Lung (tissue), 12 donors: ENCODE measurements around the gene GAR1. TPM values are rescaled to one million over a fixed set of nuclear protein-coding genes. Genes with fewer than 3 reads are reported as not detected.
"Not testable (repeated sequence)": the region's sequence is repeated elsewhere in the genome, so short reads cannot be mapped to it uniquely, and the experiment has no call there.

Source experiments
- ATAC-seq: fragments of 200-7000 bp; cut with Tn5 transposase; one replicate; pipeline ENCODE4 v1.9.1; 2020; ENCODE audit warnings: moderate number of reproducible peaks; ENCODE audit not compliant: insufficient read depth, low FRiP score
- DNase-seq, 3 donors: peaks; one replicate each; pipeline ENCODE4 v3.0.0-alpha.2; 2013 to 2017
- H3K27ac ChIP-seq, 2 donors: one replicate each; pipeline ENCODE4 v1.5.1; 2013; ENCODE audit warnings: mild to moderate bottlenecking in 2 of 2, moderate library complexity in 2 of 2, control low read depth in 1 of 2, inconsistent platforms in 1 of 2, low read depth in 1 of 2, low read length in 1 of 2
- H3K27me3 ChIP-seq, 3 donors: one replicate each; pipeline ENCODE4 v1.5.1; 2013; ENCODE audit warnings: low read length in 2 of 3; ENCODE audit not compliant: control insufficient read depth in 3 of 3, insufficient read depth in 3 of 3
- H3K36me3 ChIP-seq, 4 donors: one replicate each; pipeline ENCODE4 v1.5.1; 2013; ENCODE audit warnings: low read length in 4 of 4, mild to moderate bottlenecking in 1 of 4, moderate library complexity in 1 of 4; ENCODE audit not compliant: control insufficient read depth in 4 of 4, insufficient read depth in 4 of 4
- H3K4me1 ChIP-seq, 5 donors: one replicate each; pipeline ENCODE4 v1.5.1; 2013; ENCODE audit warnings: low read length in 5 of 5, mild to moderate bottlenecking in 2 of 5, moderate library complexity in 1 of 5; ENCODE audit not compliant: control insufficient read depth in 5 of 5, insufficient read depth in 5 of 5
- H3K4me3 ChIP-seq: one replicate; pipeline ENCODE4 v1.5.1; 2013; ENCODE audit warnings: mild to moderate bottlenecking, control low read depth, moderate library complexity
- H3K9ac ChIP-seq, 2 donors: one replicate each; pipeline ENCODE4 v1.5.1; 2013; ENCODE audit warnings: low read length in 2 of 2, control low read depth in 1 of 2; ENCODE audit not compliant: insufficient read depth in 1 of 2
- H3K9me3 ChIP-seq, 4 donors: one replicate each; pipeline ENCODE4 v1.5.1; 2013; ENCODE audit warnings: low read length in 3 of 4, mild to moderate bottlenecking in 1 of 4, moderate library complexity in 1 of 4; ENCODE audit not compliant: control insufficient read depth in 4 of 4, insufficient read depth in 3 of 4
- WGBS, 2 donors: extraction: QIAGEN DNeasy Blood & Tissue Kit; methylation state at CpG; one replicate each; pipeline ENCODE4 v1.1.7; 2013; 5-methylcytosine and 5-hydroxymethylcytosine counted together
- polyA plus RNA-seq, 2 donors: library from polyadenylated mRNA; stranded (reverse); fragments of 200-250 nt; gene quantifications; one replicate each; pipeline ENCODE4 v1.2.1, GENCODE V29; 2013
- total RNA-seq, 2 donors: library from RNA; depleted of rRNA in 1 of 2; stranded (reverse); fragments of >200 nt in 1 of 2; gene quantifications; one replicate each; pipeline ENCODE4 v1.2.1, GENCODE V29; 2014 to 2021
- TF ChIP-seq, protein P1 (sequence below): IDR thresholded peaks from 2 replicates; pipeline ENCODE4 v1.5.1; 2012; ENCODE audit warnings: mild to moderate bottlenecking; ENCODE audit errors: control extremely low read depth, extremely low read depth
- donor health status: control.
- donor health status: control.
- donor health status: Bipolar disorder and iron deficiency.
- donor health status: healthy.
- donor health status: DM: yes; HTN: yes; CAD: no.

GAR1 gene
- total and polyA plus RNA-seq, 4 donors = 7.4 to 24.8 (median 15.2) TPM

DNA sequence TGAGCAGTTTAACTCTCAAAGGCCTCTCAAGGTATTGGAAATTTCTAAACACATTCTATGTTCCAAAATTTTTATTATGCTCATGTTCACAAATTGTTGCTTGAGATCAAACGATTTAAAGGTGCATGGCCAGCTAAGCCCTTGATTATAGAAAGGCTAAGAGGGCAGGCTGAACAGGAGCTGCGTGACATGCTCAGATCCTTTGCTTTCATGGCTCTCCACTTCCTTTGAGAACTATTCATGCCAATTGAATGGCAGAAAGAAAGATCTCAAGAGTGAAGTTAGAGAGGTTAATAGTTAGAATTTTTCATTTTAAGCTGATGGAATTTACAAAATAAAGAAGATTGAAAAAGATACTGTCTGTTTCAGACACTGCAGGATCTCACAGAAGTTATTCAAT, 32.9 kb downstream of the GAR1 start:
- H3K4me1 ChIP-seq = no peaks in the 10 kb centered on the region
- ATAC-seq = no peak
- no peaks in the 10 kb centered on the region for H3K9me3 ChIP-seq
- WGBS, 2 donors = 78 to 84% methylated on average over 2 of the region's 2 CpGs
- TF ChIP-seq, protein P1, sequence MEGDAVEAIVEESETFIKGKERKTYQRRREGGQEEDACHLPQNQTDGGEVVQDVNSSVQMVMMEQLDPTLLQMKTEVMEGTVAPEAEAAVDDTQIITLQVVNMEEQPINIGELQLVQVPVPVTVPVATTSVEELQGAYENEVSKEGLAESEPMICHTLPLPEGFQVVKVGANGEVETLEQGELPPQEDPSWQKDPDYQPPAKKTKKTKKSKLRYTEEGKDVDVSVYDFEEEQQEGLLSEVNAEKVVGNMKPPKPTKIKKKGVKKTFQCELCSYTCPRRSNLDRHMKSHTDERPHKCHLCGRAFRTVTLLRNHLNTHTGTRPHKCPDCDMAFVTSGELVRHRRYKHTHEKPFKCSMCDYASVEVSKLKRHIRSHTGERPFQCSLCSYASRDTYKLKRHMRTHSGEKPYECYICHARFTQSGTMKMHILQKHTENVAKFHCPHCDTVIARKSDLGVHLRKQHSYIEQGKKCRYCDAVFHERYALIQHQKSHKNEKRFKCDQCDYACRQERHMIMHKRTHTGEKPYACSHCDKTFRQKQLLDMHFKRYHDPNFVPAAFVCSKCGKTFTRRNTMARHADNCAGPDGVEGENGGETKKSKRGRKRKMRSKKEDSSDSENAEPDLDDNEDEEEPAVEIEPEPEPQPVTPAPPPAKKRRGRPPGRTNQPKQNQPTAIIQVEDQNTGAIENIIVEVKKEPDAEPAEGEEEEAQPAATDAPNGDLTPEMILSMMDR = no peak
- H3K36me3 ChIP-seq = no peaks in the 10 kb centered on the region
- no peak overlapping the region for H3K4me3 ChIP-seq
- H3K27ac ChIP-seq = no peak overlapping the region
- H3K9ac ChIP-seq = no peak overlapping the region
- H3K27me3 ChIP-seq = no peaks in the 10 kb centered on the region
- no peak for DNase-seq

DNA sequence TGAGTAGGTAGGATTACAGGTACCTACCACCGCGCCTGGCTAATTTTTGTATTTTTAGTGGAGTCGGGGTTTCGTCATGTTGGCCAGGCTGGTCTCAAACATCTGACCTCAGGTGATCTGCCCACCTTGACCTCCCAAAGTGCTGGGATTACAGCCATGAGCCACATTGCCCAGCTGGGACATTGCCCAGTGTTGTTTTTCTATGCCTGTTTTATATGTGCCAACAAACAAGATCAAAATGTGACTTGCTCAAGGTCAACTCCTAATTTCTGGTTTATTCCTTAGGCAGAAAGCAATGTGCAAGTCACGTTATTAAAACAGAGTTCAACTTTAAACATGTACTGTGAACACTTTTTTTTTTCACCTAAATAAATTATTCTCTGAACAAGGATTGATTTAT, 35.0 kb downstream of the GAR1 start:
- no peaks in the 10 kb centered on the region for H3K4me1 ChIP-seq
- WGBS, 2 donors = 75 to 89% methylated on average over 5 of the region's 5 CpGs
- ATAC-seq (no peak), DNase-seq (no peak)
- TF ChIP-seq, protein P1 = no peak
- no peaks in the 10 kb centered on the region for H3K36me3 ChIP-seq
- no peaks in the 10 kb centered on the region for H3K9me3 ChIP-seq
- H3K9ac ChIP-seq = no peak overlapping the region
- no peak overlapping the region for H3K27ac ChIP-seq
- H3K4me3 ChIP-seq = no peak overlapping the region
- H3K27me3 ChIP-seq = no peaks in the 10 kb centered on the region

DNA sequence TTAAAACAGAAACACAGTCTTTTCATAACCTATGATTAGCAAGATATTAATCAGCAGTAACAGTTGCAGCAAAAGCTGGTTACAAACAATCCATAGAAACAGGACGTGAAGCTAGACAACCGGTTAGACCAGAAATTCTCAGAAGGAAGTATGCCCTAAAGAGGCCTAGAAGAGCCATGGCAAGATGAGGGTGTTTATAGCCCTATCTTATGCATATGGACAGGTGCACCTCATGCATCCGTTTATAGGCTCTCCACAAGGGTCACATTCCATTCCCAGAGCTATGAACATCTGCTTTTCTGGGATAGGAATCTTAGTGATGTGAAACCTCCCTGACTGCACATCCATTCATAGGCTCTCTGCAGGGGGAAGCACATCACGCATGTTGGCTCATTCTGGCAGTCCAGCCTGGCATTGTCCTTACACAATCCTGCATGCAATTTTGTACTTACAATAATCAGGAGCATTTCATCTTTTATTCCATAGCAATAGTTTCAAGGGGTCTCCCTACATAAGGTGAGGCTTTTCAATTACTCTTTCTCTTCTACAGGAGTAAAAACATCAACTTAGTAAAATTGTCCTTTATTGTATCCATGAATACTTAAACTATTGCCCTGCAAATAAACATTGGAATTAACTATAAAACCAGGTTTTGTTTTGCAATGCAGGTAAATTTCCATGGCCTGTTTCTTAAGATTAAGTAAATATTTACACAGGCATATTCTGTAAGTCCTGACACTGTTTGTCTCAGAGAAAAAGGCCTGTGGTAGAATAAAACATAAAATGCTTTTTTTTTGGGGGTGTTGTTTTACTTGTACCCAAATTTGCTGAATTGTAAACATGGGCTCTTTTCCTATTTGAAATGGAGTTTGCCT, 44.1 kb downstream of the GAR1 start:
- H3K36me3 ChIP-seq, DNase-seq, H3K4me3 ChIP-seq, H3K27ac ChIP-seq, H3K9me3 ChIP-seq, H3K4me1 ChIP-seq, ATAC-seq, H3K27me3 ChIP-seq, H3K9ac ChIP-seq: not testable (repeated sequence)
- 89 to 97% methylated on average over 4 of the region's 4 CpGs for WGBS, 2 donors

DNA sequence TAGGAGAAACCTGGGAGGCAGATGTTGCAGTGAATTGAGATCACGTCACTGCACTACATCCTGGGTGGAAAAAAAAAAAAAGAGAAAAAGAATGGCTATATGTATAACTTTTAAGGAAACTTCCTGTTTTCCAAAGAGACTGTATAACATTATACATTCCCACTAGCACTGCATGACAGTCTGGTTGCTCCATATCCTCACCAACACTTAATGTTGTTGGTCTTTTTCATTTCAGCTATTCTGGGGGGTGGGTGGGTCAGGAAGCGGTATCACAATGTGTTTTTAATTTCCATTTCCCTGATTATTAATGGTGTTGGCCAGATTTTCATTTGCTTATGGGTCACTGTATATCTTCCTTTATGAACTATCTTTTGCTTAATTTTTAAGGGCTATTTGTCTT, 45.7 kb downstream of the GAR1 start:
- Histone ChIP-seq H3K4me3 (no peak overlapping the region), H3K36me3 (no peaks in the 10 kb centered on the region), H3K9ac (no peak overlapping the region), H3K9me3 (peaks cover 0 to 2% (median 0%) of the 10 kb centered on the region in 4 donors), H3K4me1 (no peaks in the 10 kb centered on the region), H3K27ac (no peak overlapping the region), H3K27me3 (no peaks in the 10 kb centered on the region)
- ATAC-seq = no peak
- no peak for DNase-seq
- 88 to 93% methylated on average over 2 of the region's 2 CpGs for WGBS, 2 donors
- TF ChIP-seq, protein P1 = no peak
